ENCODE measurements around the gene VGLL4. TPM values are rescaled to one million over a fixed set of nuclear protein-coding genes. Genes with fewer than 3 reads are reported as not detected.
"Not testable (repeated sequence)": the region's sequence is repeated elsewhere in the genome, so short reads cannot be mapped to it uniquely, and the experiment has no call there.

The VGLL4 gene, protein sequence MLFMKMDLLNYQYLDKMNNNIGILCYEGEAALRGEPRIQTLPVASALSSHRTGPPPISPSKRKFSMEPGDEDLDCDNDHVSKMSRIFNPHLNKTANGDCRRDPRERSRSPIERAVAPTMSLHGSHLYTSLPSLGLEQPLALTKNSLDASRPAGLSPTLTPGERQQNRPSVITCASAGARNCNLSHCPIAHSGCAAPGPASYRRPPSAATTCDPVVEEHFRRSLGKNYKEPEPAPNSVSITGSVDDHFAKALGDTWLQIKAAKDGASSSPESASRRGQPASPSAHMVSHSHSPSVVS
- 10 to 100 TPM; 41.3 to 54.7 (median 49.5) TPM for total RNA-seq

DNA sequence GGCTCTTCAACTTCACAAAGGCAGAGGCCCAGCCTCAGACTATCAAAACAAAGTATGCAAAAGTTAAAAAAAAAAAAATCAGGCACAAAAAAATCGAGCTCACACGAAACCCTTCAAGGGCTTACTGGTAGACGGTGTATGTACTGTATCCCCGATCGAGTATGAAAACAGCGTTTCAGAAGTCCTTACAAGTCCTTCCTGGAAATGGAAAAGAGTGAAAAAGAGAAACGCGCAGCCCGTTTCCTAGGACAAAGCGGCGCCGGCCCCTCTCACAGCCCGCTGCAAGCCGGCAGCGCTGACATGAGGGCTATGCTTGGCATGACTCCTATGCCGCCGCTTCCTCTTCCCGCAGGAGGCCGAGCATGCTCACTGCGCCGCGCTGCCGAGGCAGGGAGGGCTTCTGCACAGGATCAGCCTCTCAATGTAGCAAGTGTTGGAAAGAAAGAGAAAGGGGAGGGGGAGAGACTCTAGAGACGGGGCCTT lies at the start of gene VGLL4:
Gene VGLL4, minus strand, starts transcription at position 311 of the 483 bp plus-strand sequence. CDS start 397 bp downstream, outside the sequence.
- TF ChIP-seq, protein P1, sequence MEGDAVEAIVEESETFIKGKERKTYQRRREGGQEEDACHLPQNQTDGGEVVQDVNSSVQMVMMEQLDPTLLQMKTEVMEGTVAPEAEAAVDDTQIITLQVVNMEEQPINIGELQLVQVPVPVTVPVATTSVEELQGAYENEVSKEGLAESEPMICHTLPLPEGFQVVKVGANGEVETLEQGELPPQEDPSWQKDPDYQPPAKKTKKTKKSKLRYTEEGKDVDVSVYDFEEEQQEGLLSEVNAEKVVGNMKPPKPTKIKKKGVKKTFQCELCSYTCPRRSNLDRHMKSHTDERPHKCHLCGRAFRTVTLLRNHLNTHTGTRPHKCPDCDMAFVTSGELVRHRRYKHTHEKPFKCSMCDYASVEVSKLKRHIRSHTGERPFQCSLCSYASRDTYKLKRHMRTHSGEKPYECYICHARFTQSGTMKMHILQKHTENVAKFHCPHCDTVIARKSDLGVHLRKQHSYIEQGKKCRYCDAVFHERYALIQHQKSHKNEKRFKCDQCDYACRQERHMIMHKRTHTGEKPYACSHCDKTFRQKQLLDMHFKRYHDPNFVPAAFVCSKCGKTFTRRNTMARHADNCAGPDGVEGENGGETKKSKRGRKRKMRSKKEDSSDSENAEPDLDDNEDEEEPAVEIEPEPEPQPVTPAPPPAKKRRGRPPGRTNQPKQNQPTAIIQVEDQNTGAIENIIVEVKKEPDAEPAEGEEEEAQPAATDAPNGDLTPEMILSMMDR (IDR thresholded peaks at IDR 0.05) = no peak
- peak; percentile 80 for ATAC-seq (ENCODE audit: low FRiP score)
- peak; percentile 48 for DNase-seq (ENCODE audit: low spot score)

DNA sequence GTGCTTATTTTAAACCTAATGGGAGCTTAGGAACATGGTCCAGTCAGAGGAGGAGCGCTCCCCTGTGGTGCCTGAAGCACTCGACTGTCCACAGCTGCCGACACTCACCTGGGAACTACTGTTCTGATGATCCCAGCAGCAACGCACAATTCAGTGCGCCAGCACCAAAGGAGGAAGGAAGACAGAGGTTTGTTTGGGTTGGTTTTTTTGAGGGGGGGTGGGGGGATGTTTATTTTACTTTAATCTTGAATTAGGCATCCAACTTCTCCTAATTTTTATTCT lies 48.8 kb upstream of the VGLL4 start:
- ATAC-seq (ENCODE audit: low FRiP score) = no peak
- TF ChIP-seq, protein P1 (IDR thresholded peaks at IDR 0.05) = no peak
- no peak for DNase-seq (ENCODE audit: low spot score)

DNA sequence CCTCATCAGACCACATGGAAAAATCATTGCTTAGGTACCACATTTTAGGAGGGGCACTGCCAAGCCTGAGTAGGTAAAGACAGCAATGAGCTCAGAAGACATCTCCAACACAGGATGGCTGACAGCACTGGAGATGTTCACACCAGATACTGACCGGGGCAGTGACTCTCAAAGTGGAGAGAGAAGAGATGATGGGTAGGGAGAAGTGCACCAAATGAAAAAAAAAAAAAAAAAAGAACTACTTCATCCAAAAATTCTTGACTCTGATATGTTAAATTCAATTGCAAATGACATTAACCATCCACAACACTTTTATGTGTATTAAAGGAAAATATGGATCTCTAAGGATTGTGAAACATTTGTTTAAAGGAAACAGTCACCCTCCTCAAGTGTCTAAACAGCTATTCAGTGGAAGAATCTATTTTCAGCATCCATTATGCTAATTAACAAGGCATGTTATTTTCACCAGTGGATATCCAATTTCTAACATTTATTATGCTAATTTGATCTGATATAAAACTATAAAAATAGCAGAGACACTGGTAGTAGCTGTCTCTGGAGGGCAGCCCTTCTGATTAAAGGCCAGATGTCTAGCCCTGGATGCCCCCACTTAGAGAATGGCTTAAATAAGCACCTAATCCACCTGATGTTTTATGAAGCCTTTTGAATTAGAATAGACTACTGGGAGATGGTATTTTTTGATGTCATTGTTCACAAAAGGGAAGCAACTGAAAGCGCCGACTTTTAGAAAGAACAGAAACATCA lies 48.2 kb upstream of the VGLL4 start:
- DNase-seq (ENCODE audit: low spot score) = no peak
- TF ChIP-seq, protein P1 (IDR thresholded peaks at IDR 0.05) = no peak
- no peak for ATAC-seq (ENCODE audit: low FRiP score)

DNA sequence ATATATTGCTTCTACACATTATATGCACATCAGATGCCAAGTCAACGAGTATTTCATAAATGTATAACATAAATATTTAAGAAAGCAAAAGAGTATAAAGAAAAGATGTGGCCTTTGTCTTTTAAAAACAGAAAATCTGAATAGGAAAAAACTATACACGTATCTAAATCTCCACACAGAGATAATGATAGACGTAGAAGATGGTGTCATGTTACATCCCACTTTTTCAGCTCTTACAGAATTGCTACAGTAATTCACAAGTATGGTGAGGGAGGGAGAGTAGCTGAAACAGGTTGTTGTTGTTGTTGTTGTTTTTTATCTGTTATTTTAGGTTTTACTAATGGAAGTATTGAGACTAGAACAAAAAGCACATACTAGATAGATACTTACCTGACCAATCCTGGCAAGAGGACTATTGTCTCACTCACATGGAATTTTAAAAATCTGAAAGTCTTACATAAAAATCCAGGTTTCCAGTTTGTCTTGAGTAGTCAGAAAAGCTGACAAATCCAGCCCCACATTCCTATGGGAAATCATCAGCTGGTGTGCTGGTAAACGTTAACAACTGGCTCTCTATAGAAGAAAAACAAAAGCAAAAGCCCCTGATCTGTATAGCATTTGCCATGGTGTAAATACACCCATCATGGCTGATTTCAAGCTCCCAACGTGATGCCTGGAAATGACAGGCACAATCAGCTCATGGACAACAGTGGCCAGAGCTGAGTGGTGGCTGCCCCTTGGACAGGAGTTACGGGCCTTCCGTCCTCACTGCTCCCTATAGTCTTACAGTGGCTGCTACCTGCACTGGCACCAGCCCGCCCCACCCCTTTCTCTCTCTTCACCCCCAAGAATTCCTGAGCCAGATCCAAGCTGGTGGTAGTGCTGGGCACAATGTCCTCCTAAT lies 47.4 kb upstream of the VGLL4 start:
- TF ChIP-seq, protein P1 (IDR thresholded peaks at IDR 0.05) = no peak
- ATAC-seq (ENCODE audit: low FRiP score) (peak; percentile 75), DNase-seq (ENCODE audit: low spot score) (no peak)

DNA sequence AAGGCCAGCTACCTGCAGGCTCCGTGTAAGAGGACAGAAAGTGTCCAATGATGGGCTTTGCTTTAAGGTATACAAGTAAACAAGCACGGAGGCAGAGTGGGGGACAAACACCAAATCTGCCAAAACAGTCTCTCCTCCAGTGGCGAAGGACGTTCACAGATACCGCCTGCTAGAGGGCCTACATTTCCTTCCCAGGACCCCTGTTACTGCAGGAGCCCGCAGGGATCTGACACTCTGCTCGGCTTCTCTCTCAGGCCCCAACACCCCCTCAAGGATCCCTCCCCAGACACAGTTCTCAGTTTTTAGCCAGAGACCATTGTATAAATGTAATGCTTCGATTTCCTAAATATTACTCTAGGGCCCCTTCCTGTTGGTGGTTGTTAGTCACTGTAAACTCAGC lies 46.0 kb upstream of the VGLL4 start:
- ATAC-seq (ENCODE audit: low FRiP score) (no peak), DNase-seq (ENCODE audit: low spot score) (no peak)

DNA sequence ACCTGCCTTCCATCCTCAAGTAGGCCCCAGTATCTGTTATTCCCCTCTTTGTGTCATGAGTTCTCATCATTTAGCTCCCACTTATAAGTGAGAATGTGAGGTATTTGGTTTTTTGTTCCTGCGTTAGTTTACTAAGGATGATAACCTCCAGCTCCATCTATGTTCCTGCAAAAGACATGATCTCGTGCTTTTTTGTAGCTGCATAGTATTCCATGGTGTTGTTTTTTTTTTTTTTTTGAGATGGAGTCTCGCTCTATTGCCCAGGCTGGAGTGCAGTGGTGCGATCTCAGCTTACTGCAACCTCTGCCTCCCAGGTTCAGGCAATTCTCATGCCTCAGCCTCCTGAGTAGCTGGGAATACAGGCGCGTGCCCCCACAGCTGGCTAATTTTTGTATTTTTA lies 41.3 kb upstream of the VGLL4 start:
- DNase-seq (ENCODE audit: low spot score); ATAC-seq (ENCODE audit: low FRiP score): not testable (repeated sequence)

More for the DNA sequence above, 46.0 kb upstream of the VGLL4 start:
- TF ChIP-seq, protein P1 (IDR thresholded peaks at IDR 0.05) = no peak

DNA sequence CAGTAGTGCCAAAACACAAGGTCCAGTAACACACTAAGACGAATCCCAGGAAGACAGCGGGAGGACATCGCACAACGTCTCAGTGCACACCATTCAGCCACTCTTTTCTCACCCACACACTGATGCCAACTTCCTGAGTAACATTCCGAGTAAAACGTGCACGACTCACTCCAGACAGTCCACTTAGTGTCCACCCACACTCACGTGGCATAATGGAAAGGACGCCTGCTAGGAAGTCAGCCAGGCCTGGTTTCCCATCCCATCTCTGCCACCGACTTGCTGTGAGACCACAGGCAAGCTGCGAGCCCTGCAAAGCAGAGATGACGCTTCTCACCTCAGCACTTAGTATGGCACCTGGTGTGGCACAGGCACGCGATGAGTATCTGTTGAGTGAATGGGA lies 36.8 kb upstream of the VGLL4 start:
- DNase-seq (ENCODE audit: low spot score) (no peak), ATAC-seq (ENCODE audit: low FRiP score) (no peak)
- TF ChIP-seq, protein P1 (IDR thresholded peaks at IDR 0.05) = no peak

Data from omental fat pad (tissue), 4 donors.